Anterior cingulate cortex (tissue), 58 donors: ENCODE measurements around the gene NUP160.
A peak's percentile ranks its signal among the peaks of the same experiment; 100 is the strongest.
"Not testable (repeated sequence)": the region's sequence is repeated elsewhere in the genome, so short reads cannot be mapped to it uniquely, and the experiment has no call there.

ENCODE experiments used
- DNase-seq, 58 donors: peaks; one replicate each; lab custom pipeline; 2025; lab: John Stamatoyannopoulos, UW

The NUP160 gene

GRCh38 chr11:47864901-47865300 is 16.8 kb upstream of the NUP160 start:
- no peak for DNase-seq

DNA sequence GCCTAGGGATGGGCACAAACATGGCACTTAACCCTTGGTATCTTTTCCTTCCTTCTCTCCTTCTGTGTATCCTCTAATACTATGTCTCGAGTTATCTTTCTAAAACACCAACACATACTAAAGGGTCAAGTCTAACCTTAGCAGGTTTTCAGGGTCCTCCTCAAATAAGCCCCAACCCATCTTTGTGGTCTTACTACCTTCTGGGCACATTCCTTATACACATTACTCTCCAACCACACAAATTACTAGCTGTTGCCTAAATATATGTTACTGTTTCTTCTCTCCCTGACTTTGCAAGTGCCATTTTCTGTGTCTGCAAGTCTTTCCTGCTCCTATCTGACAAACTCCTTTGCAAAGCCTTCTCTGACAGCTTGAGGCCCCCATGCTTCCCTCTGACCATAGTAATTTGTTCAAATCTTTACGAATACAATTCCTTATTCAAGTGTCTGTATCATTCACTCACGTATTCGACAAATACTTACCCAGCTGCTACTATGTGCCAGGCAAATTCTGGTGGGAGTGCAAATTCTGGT is 15.8 kb upstream of the NUP160 start:
- no peak for DNase-seq

DNA sequence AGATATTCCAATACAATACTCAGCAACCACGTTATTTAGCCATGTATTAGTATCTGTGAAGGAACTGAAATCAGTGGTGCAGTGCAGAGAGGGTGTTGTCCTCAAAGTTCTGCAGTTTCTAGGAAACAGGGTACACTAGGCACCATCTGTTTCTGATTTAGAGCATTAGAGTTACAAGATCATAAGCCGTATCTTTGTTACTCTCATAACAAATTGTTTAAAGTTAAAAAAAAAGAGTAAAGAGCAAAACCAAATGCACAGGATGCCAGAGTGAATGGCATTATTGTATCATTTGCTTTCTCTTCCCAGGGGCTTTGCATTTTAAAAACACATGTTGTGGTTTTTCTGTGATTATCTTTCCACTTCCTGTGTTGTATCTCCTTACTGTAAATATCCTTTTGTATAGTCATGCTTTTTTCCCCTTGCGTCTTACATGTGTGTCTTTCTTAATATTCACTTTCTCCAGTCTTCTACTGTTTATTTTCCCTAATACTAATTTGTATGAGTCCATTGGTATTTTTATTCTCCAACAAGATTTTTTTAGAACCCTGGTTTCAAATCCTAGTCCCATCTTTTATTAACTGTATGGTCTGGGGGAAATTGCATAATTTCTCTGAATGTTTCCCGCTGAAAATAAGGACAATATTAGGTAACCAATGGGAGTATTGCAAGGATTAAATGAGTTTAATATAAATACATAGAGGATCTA is 15.2 kb upstream of the NUP160 start:
- no peak for DNase-seq

GRCh38 chr11:47861728-47862127 is 13.6 kb upstream of the NUP160 start:
- no peak for DNase-seq

GRCh38 chr11:47860536-47860935 is 12.4 kb upstream of the NUP160 start:
- no peak for DNase-seq

DNA sequence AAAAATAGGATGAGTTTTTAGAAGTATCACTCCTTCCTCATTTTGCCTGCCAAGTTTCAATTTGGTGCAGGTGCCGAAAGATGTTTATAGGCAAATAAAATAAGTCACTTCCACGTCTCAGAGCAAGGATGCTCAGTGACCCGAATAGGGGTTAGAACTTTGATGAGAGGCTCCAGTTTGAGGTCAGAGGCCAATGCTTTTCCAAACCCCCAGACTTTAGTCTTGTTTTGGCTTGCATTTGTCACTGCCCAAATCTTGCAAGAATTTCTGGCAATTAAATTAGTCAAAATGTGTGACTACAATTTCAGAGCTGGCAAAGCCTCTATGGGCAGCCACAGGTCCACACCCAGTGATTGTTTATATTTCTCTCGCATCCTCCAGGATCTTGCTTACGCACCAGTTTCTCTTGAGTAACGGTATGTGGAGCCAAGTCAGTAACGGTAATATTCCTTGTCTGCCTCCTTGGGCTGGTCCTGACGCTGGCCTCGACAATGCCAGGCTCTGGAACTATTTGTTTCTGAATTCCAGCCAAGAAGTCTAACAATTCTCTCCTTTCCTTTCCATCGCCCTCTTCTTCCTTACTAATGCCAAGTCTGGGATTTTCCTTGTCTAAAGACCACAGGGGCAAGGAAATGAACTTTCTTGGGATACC is 9.9 kb upstream of the NUP160 start:
- peak in 6 of 58 donors; percentile 3 to 15 (median 6) for DNase-seq

GRCh38 chr11:47857485-47857884 is 9.3 kb upstream of the NUP160 start:
- DNase-seq, result no peak

GRCh38 chr11:47856186-47856585 is 8.0 kb upstream of the NUP160 start:
- no peak for DNase-seq

- DNase-seq, result no peak
These were observed 6.5 kb upstream of the NUP160 start for GRCh38 chr11:47854667-47855066.

- no peak for DNase-seq
These were observed 3.9 kb upstream of the NUP160 start for GRCh38 chr11:47852053-47852452.

DNA sequence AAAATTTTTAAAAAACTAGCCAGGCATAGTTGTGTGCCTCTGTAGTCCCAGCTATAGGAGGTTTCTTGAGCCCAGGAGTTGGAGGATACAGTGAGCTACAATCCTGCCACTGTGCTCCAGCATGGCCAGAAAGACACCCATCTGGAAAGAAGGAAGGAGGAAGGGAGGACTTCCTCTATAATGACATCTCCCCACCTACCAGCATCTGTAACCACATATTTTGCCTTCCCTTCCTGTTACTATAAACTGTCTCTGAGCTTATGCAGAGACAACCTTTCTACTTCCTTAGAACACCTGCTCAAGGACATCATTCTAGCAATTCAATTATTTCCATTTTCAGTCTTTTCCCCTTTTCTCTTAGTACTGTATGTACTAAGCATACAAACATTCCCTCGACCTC is 2.2 kb upstream of the NUP160 start:
- no peak for DNase-seq

- peak in 5 of 58 donors; percentile 10 to 60 (median 27) for DNase-seq
These were observed 578 bp upstream of the NUP160 start for GRCh38 chr11:47848700-47849155.

GRCh38 chr11:47847537-47847891 is 636 bp downstream of the NUP160 start:
- DNase-seq, result no peak

DNA sequence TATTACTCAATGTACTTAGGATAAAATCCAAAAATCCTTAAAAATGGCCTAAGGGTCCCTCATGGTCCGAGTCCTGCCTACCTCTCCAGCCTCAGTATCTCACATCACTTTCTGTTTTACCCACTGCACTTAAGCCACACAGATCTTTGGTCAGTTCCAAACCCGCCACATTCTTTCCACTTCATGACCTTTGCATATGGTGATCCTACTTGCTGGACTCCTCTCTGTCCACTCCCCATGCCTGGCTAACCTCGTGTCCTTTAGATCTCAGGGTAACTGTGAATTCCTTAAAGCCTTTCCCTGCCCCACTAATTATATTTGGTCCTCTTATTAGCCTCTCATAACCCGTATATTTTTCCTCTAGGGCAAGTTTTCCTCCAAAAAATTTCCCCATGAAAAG is 1.2 kb downstream of the NUP160 start:
- no peak for DNase-seq

- DNase-seq, result no peak
These were observed 4.6 kb downstream of the NUP160 start for GRCh38 chr11:47843361-47844055.

GRCh38 chr11:47842749-47843148 is 5.4 kb downstream of the NUP160 start:
- DNase-seq, result no peak

GRCh38 chr11:47837929-47838328 is 10.2 kb downstream of the NUP160 start:
- no peak for DNase-seq

- no peak for DNase-seq
These were observed 10.9 kb downstream of the NUP160 start for GRCh38 chr11:47837292-47837691.

DNA sequence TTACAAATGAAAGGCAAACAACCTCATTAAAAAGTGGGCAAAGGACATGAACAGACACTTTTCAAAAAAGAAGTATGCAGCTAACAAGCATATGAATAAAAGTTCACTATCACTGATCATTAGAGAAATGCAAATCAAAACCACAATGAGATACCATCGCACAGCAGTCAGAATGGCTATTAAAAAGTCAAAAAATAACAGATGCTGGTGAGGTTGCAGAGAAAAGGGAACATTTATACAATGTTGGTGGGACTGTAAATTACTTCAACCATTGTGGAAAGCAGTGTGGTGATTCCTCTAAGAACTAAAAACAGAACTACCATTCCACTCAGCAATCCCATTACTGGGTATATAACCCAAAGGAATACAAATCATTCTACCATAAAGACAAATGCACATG is 18.1 kb downstream of the NUP160 start:
- DNase-seq, result not testable (repeated sequence)

GRCh38 chr11:47828284-47828683 is 19.9 kb downstream of the NUP160 start:
- no peak for DNase-seq

DNA sequence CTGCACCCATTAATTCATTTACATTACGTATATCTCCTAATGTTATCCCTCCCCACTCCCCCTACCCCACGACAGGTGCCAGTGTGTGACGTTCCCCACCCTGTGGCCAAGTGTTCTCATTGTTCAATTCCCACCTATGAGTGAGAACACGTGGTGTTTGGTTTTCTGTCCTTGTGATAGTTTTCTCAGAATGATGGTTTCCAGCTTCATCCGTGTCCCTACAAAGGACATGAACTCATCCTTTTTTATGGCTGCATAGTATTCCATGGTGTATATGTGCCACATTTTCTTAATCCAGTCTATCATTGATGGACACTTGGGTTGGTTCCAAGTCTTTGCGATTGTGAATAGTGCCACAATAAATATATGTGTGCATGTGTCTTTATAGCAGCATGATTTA is 25.5 kb downstream of the NUP160 start:
- not testable (repeated sequence) for DNase-seq
